ENCODE results near the gene KRT9.

Gene KRT9

DNA sequence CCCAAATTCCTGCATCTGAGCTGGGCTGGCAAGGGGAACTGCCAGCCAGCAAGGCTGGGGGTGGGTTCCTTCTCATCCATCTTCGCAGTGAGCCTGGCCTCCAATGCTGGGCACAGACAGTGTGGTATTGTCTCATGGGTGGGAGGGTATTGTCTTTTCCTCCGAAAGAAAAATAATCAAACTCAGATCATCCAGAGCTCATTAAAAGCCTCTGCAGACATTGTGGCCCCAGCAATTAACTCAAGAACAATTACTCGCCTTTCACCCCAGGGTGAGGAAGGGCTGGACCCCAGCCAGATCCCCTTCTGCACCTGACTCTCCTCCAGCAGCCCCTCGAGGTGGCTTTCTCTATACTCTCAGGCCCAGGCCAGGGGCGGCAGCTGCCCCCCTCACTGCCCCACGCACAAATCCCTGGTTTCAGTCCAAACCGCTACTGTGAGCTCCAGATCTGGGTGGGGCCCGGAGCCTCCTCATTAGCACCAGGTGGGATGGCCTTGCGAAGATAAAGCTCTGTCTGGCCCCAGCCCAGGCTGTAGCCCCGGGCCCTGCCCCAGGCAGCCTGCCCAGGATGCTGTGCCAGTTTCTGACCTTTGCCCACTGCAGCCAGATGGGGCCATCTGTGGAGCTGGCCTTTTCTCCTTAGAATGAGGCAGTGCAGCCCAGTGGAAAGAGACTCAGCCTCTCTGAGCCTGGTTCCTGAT lies 50.9 kb downstream of the KRT9 start:
- ATAC-seq (replicated peaks) = no peak
- Mint-ChIP-seq H3K4me1 (ENCODE audit: low read depth in 2 of 2) (no peaks in the 10 kb centered on the region), H3K9me3 (no peaks in the 10 kb centered on the region), H3K27me3 (peaks cover 29 to 87% of the 10 kb centered on the region in 2 donors), H3K4me3 (no peak overlapping the region), H3K27ac (no peak overlapping the region), H3K36me3 (ENCODE audit: insufficient read depth) (no peaks in the 10 kb centered on the region)
- DNase-seq = no peak

DNA sequence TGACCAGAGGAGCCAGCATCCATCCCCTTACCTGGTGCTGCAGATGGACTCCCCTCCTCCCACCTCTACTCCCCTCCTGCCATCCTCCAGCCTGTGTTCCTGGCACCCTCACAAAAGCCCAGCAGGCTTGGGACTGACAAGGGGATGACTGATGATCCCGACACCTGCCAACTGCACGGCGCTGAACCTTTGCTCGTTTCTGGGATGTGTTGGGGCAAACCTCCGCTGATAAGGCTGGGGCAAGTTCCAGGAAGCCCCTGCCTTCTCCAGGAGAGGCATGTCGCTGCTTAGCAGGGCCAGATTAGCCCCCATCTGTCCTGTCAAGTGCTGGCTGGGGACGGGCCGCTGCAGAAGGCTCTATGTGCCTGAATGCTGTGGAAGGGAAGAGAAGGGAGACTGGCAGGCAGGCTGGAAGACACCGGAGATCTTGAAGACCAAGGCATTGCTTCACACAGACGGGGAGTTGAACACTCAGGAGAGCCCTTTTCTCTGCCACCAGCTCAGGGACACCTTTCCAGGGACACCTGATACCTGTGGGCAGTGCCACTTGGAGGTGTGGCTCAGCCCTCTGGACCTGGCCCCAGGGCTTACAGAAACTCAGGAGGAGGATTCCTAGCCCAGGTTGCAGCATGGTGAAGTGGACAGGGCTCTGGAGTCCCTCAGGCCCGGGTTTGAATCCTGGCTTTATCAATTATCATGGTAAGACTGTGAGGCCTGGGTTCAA lies 52.2 kb downstream of the KRT9 start:
- Mint-ChIP-seq H3K27me3 (peaks cover 24 to 87% of the 10 kb centered on the region in 2 donors), H3K27ac (no peak overlapping the region), H3K4me3 (no peak overlapping the region), H3K9me3 (no peaks in the 10 kb centered on the region), H3K4me1 (ENCODE audit: low read depth in 2 of 2) (no peaks in the 10 kb centered on the region), H3K36me3 (ENCODE audit: insufficient read depth) (no peaks in the 10 kb centered on the region)
- DNase-seq (no peak), ATAC-seq (replicated peaks) (no peak)

DNA sequence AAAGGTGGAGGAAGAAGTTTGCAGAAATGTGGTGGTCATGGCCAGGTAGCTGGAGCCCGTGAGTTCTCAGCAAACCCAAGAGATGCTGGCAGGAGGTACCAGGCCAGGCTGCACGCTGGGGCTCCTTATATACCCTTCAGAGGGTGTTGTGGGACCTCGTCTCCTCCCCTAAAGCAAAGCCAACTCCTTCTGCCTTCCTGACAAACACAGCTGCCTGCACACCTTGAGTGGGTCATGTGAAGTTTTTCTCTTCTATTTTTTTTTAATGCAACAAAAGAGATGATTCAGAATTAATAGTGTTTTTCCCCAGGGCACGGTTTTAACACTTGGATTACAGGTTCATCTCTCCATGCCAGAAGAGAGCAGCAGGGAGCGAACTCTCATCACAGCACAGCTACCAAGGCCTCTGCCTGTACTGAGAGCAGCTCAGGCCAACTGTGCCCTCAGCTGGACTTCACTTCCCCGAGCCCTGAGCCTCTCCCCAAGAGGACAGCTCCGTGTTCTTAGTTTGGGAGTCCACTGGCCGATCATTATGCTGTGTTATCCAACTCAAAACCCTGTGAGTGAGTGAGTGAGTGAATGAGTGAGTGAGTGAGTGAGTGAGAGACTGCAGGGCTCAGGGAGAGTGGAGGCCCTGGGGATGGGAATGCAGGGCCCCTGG lies 52.9 kb downstream of the KRT9 start, which contains the start of gene KRT15:
KRT15 (minus strand) TSS at position 102 of the 661 bp plus-strand sequence; CDS start at position 39, 63 bp downstream.
- no peaks in the 10 kb centered on the region for H3K4me1 Mint-ChIP-seq (ENCODE audit: low read depth in 2 of 2)
- no peaks in the 10 kb centered on the region for H3K9me3 Mint-ChIP-seq
- DNase-seq (no peak), ATAC-seq (replicated peaks) (no peak)
- H3K4me3 Mint-ChIP-seq = no peak within 1 kb of the TSS
- H3K36me3 Mint-ChIP-seq (ENCODE audit: insufficient read depth) = no peaks in the 10 kb centered on the region
- H3K27ac Mint-ChIP-seq = no peak within 1 kb of the TSS
- peaks cover 24 to 81% of the 10 kb centered on the region in 2 donors for H3K27me3 Mint-ChIP-seq

- no peaks in the 10 kb centered on the region for H3K9me3 Mint-ChIP-seq
- no peaks in the 10 kb centered on the region for H3K36me3 Mint-ChIP-seq (ENCODE audit: insufficient read depth)
- no peak overlapping the region for H3K4me3 Mint-ChIP-seq
- H3K27ac Mint-ChIP-seq = no peak overlapping the region
- DNase-seq = no peak
- no peak for ATAC-seq (replicated peaks)
- H3K27me3 Mint-ChIP-seq = peaks cover 24 to 77% of the 10 kb centered on the region in 2 donors
- no peaks in the 10 kb centered on the region for H3K4me1 Mint-ChIP-seq (ENCODE audit: low read depth in 2 of 2)
These were observed 53.8 kb downstream of the KRT9 start for GRCh38 chr17:41518031-41518430.

- Mint-ChIP-seq H3K27ac (no peak overlapping the region), H3K4me3 (no peak overlapping the region), H3K9me3 (no peaks in the 10 kb centered on the region), H3K36me3 (ENCODE audit: insufficient read depth) (no peaks in the 10 kb centered on the region), H3K4me1 (ENCODE audit: low read depth in 2 of 2) (no peaks in the 10 kb centered on the region), H3K27me3 (peaks cover 31 to 82% of the 10 kb centered on the region in 2 donors)
- no peak for ATAC-seq (replicated peaks)
- no peak for DNase-seq
These were observed 55.0 kb downstream of the KRT9 start for GRCh38 chr17:41516830-41517283.

DNA sequence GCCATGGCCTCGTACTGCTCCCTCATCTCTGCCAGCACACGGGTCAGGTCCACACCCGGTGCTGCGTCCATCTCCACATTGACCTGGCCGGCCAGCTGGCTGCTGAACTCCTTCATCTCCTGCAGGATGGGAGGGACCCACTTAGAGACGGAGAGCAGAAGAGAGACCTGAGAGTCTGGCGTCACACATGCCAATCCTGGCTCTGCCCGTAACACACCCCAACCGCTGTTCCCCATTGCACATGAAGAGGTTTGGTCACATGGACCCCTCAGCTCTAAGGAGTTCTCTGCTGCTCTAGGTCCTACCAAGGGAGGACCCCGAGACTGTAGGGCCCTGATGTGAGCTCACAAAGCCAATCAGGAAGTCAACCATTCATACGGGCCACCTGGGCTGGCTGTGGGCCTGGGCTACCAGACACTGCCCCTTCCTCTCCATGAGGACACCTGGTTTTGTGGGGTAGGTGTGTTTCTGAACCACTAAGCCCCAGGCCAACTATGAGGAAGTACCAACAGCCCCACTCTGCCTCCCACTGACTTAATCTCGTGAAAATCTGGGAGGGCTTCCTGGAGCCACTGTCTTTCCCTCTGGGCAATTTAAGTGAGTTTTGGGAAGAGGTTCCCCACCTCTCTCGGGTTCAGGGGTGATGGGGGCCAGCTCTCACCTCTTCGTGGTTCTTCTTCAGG lies 55.6 kb downstream of the KRT9 start:
- ATAC-seq (replicated peaks) (no peak), DNase-seq (no peak)
- Mint-ChIP-seq H3K9me3 (no peaks in the 10 kb centered on the region), H3K36me3 (ENCODE audit: insufficient read depth) (no peaks in the 10 kb centered on the region), H3K4me1 (ENCODE audit: low read depth in 2 of 2) (no peaks in the 10 kb centered on the region), H3K4me3 (no peak overlapping the region), H3K27ac (no peak overlapping the region), H3K27me3 (peaks cover 31 to 76% of the 10 kb centered on the region in 2 donors)
